ENCODE measurements around the gene KRTAP10-9.

KRTAP10-9 gene

DNA sequence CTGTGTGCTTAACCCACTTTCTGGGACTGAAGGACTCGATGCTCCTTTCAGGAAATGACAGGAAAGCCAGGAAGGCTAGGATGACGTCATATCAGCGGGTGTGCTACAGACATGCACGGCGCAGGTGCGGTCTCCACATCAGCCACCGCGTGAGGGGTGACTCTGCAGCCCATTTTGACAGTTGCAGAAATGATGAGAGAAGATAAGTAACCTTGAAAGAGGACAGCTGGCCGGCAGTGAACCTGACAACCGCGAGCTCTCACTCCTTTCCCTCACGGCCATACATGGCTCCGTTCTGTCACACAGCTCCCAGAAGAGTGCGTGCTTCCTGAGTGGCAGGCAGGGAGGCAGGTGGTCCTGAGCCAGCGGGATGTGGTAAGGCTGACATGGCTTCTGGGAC is 44.8 kb upstream of the KRTAP10-9 start:
- Mint-ChIP-seq H3K4me3 (no peak overlapping the region), H3K4me1 (peaks cover 9% of the 10 kb centered on the region), H3K9me3 (peaks cover 70% of the 10 kb centered on the region), H3K27ac (no peak overlapping the region), H3K27me3 (ENCODE audit: low read depth, poor library complexity) (peaks cover 12% of the 10 kb centered on the region), H3K36me3 (ENCODE audit: low read depth) (peaks cover 5% of the 10 kb centered on the region)
- TF ChIP-seq CTCF (IDR thresholded peaks at IDR 0.05), result no peak
- no peak for DNase-seq

DNA sequence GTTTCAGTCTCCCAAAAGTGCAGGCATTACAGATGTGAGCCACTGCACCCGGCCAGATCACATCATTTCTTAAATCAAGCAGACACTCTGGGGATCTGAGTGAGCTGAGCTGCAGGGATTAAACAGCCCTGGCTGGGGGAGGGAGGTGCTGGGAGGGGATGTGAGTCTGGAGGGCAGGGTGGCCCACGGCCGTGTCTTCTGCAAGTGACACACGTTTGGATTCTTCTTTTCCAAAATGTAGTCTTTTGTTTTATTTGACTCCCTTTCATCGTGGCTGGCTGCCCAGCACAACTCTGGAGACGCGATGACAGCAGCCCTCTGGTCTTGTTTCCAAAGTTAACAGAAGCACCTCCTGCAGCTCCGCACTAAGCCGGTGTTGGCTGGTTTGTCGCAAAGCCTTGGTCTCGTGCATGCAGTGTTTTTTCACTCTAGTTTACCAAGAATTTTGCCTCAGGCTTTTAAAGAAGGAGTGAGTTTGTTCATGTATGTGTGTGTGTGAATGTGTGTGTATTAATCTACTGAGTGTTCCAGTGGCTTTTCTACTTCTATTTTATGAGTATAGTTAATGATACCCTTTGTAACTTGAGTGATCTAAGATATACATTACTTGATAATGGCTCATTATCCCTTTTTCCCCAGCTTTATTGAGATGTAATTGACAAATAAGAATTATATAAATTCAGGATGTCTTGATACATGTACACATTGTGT is 43.6 kb upstream of the KRTAP10-9 start:
- TF ChIP-seq CTCF (IDR thresholded peaks at IDR 0.05), result no peak
- no peak for DNase-seq
- peaks cover 69% of the 10 kb centered on the region for H3K9me3 Mint-ChIP-seq
- no peak overlapping the region for H3K4me3 Mint-ChIP-seq
- H3K4me1 Mint-ChIP-seq, result peaks cover 9% of the 10 kb centered on the region
- H3K27ac Mint-ChIP-seq, result no peak overlapping the region
- H3K36me3 Mint-ChIP-seq (ENCODE audit: low read depth), result peaks cover 5% of the 10 kb centered on the region
- H3K27me3 Mint-ChIP-seq (ENCODE audit: low read depth, poor library complexity), result peaks cover 9% of the 10 kb centered on the region

DNA sequence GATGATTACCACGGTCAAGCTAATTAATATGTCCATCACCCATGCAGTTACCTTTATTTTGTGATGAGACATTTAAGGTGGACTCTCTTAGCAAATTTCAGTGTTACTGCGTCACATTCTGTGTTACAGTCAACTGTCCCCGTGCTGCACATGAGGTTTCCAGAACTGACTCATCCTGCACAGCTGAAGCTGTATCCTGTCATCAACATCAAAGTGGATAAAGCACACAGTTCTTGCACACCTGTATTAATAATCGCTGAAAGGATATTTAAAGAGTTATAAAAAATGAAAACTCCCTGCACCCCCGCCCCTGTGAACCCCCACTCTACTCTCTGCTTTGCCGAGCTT is 43.1 kb upstream of the KRTAP10-9 start:
- Mint-ChIP-seq H3K27ac (no peak overlapping the region), H3K4me1 (peaks cover 9% of the 10 kb centered on the region), H3K4me3 (no peak overlapping the region), H3K36me3 (ENCODE audit: low read depth) (peaks cover 5% of the 10 kb centered on the region), H3K27me3 (ENCODE audit: low read depth, poor library complexity) (peaks cover 9% of the 10 kb centered on the region), H3K9me3 (peaks cover 68% of the 10 kb centered on the region)
- DNase-seq, result no peak
- TF ChIP-seq CTCF (IDR thresholded peaks at IDR 0.05), result no peak

DNA sequence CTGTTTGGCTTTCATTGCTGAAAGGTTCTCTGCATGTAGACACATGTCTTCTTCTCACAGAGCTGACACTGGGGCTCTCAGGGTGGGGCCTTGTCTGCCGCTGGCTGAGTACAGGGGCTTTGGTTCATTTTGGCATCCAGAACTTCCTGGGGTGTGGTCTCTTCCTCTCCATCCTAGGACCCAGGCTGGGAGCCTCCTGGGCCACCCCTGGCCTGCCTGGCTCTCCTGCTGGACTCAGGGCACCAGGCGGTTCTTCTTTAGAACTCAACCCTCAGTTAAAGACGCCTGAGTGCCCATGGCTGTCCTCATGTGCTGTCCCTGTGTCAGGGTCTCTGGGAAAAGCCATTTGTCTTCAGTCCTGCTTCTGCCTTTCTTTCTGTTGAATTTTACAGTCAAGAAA is 41.0 kb upstream of the KRTAP10-9 start:
- no peak overlapping the region for H3K27ac Mint-ChIP-seq
- no peak for TF ChIP-seq CTCF (IDR thresholded peaks at IDR 0.05)
- peaks cover 5% of the 10 kb centered on the region for H3K36me3 Mint-ChIP-seq (ENCODE audit: low read depth)
- H3K4me3 Mint-ChIP-seq, result no peak overlapping the region
- peaks cover 51% of the 10 kb centered on the region for H3K9me3 Mint-ChIP-seq
- DNase-seq, result no peak
- peaks cover 11% of the 10 kb centered on the region for H3K4me1 Mint-ChIP-seq
- peaks cover 9% of the 10 kb centered on the region for H3K27me3 Mint-ChIP-seq (ENCODE audit: low read depth, poor library complexity)

DNA sequence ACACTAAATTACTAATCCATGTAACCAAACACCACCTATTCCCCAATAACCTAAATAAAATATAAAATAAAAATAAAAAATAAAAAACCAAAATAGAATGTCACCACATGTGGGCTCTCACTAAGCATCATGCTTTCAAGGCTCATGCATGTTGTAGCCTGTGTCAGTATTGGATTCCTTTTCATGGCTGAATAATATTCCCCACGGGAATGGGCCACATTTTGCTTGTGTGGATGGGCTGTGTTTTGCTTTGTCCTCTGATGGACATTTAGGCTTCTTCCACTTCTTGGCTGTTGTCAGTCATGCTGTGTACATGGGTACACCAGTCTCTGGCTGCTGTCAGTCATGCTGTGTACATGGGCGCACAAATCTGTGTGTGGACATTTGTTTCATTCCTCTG is 37.8 kb upstream of the KRTAP10-9 start:
- Mint-ChIP-seq H3K36me3 (ENCODE audit: low read depth) (no peaks in the 10 kb centered on the region), H3K9me3 (peaks cover 28% of the 10 kb centered on the region), H3K4me3 (no peak overlapping the region), H3K27ac (no peak overlapping the region), H3K27me3 (ENCODE audit: low read depth, poor library complexity) (peaks cover 6% of the 10 kb centered on the region), H3K4me1 (peaks cover 22% of the 10 kb centered on the region)
- no peak for TF ChIP-seq CTCF (IDR thresholded peaks at IDR 0.05)
- DNase-seq, result no peak

GRCh38 chr21:44589586-44590305 is 37.1 kb upstream of the KRTAP10-9 start:
- Mint-ChIP-seq H3K4me3 (no peak overlapping the region), H3K27me3 (ENCODE audit: low read depth, poor library complexity) (peaks cover 6% of the 10 kb centered on the region), H3K27ac (no peak overlapping the region), H3K9me3 (peaks cover 28% of the 10 kb centered on the region), H3K36me3 (ENCODE audit: low read depth) (no peaks in the 10 kb centered on the region), H3K4me1 (peaks cover 28% of the 10 kb centered on the region)
- no peak for DNase-seq
- no peak for TF ChIP-seq CTCF (IDR thresholded peaks at IDR 0.05)
